Measurements from ENCODE around the gene PRR35. TPM values are rescaled to one million over a fixed set of nuclear protein-coding genes. Genes with fewer than 3 reads are reported as not detected.

PRR35 gene
- total and polyA plus RNA-seq, 3 donors from 2014 or later = 1.7 to 7.2 (median 5.0) TPM

- 58 to 71% methylated on average over 9 to 21 of the region's 22 CpGs for WGBS, 2 donors
- Histone ChIP-seq H3K36me3 (ENCODE audit: low read depth, missing control alignments) (no peaks in the 10 kb centered on the region), H3K4me1 (peaks cover 12% of the 10 kb centered on the region), H3K27me3 (no peaks in the 10 kb centered on the region), H3K9me3 (no peaks in the 10 kb centered on the region), H3K27ac (no peak overlapping the region), H3K4me3 (no peak overlapping the region)
- TF ChIP-seq, protein P1, sequence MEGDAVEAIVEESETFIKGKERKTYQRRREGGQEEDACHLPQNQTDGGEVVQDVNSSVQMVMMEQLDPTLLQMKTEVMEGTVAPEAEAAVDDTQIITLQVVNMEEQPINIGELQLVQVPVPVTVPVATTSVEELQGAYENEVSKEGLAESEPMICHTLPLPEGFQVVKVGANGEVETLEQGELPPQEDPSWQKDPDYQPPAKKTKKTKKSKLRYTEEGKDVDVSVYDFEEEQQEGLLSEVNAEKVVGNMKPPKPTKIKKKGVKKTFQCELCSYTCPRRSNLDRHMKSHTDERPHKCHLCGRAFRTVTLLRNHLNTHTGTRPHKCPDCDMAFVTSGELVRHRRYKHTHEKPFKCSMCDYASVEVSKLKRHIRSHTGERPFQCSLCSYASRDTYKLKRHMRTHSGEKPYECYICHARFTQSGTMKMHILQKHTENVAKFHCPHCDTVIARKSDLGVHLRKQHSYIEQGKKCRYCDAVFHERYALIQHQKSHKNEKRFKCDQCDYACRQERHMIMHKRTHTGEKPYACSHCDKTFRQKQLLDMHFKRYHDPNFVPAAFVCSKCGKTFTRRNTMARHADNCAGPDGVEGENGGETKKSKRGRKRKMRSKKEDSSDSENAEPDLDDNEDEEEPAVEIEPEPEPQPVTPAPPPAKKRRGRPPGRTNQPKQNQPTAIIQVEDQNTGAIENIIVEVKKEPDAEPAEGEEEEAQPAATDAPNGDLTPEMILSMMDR (IDR thresholded peaks at IDR 0.05) = no peak
- TF ChIP-seq POLR2A (IDR thresholded peaks at IDR 0.05) = no peak
- DNase-seq = no peak
- intact Hi-C loops (cut with DNase I; ENCODE audit: low total_unique reads) = no loop called here
These were observed 1.7 kb upstream of the PRR35 start for GRCh38 chr16:558298-559020.

GRCh38 chr16:559021-559380, 1.2 kb upstream of the PRR35 start:
- Histone ChIP-seq H3K9me3 (no peaks in the 10 kb centered on the region), H3K4me3 (peak overlapping the region in 1 of 2 donors; percentile 29), H3K27ac (no peak overlapping the region), H3K4me1 (peaks cover 12% of the 10 kb centered on the region), H3K36me3 (ENCODE audit: low read depth, missing control alignments) (no peaks in the 10 kb centered on the region), H3K27me3 (no peaks in the 10 kb centered on the region)
- DNase-seq = no peak
- TF ChIP-seq POLR2A (IDR thresholded peaks at IDR 0.05) = no peak
- TF ChIP-seq, protein P1 (IDR thresholded peaks at IDR 0.05) = no peak
- intact Hi-C loops (cut with DNase I; ENCODE audit: low total_unique reads) = no loop called here
- WGBS, 2 donors = 62% methylated on average over 15 of the region's 15 CpGs; no CpG with 5 or more reads in 1 of the 2 donors

DNA sequence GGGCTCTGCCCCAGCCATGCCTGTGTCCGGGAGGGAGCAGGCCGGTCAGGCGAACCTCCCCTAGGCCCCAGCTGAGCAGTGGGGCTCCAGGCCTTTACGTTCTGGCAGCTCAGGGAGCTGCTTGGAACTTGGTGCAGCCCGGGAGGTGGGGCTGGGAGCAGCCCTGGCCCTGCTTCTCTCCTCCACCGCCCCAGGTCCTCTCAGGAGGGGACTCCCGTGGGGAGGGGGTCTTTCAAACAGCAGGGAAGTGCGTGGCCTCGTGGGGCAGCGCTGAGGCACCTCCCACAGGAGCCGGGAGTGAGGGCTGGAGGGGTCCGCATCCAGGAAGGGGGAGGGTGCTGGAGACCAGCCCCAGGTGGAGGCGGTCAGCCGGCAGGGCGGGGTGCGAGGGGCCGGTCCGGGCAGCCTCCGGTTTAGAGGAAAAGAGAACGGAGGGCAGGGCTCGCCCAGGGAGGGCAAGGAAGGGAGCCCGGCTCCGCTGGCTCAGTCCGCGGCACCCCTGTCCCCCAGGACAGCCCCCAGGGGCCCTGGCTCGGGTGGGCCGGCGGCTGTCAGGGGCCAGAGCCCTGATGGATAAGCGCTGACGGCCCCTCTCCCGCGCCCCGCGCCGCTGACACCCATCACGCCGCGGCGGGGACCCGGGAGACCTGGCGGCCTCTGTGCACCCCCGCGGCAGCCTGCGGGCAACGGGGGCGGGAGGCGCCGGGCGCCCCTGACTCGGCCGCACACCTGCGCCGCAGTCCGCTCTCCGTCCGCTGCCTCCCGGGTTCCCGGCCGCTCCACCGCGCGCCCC, 587 bp upstream of the PRR35 start:
- WGBS, 2 donors = 6 to 10% methylated on average over 9 to 24 of the region's 62 CpGs

DNA sequence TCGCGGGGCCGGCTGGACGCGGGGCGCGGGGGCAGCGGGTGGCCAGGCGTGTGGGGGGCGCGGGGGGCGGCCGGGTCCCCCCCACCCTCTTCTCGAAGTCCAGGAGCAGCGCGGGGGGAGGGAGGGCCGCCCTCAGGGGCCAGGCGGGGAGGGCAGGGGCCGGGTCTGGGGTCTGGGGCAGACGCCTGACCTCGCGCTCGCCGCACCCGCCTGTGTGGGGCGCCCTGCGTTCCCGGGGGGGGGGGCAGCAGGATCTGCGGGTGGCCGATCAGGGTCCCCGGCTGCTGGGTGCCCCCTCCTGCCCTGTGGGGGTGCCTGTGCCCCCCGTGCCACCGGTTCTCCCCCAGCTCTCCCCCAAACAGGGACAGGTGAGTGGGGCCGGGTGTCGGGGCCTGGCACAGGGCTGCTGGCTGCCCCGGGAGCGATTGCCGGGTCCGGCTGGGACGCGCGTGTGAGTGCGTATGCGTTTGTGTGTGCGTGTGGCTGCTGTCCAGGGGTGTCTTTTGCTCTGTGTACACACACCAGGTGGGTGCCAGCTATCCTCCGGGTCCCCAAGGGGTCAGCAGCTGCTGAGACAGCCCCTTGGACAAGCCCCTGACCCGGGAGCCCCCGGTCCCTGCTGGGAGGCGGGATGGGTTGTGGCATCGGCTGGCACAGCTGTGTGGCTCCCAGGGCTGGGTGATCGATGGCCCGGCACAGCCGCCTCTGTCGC, 663 bp downstream of the PRR35 start:
- WGBS, 2 donors = 30% methylated on average over 35 of the region's 54 CpGs; no CpG with 5 or more reads in 1 of the 2 donors

More for the DNA sequence above, 587 bp upstream of the PRR35 start:
- DNase-seq = no peak
- H3K9me3 ChIP-seq = no peaks in the 10 kb centered on the region
- peaks cover 12% of the 10 kb centered on the region for H3K4me1 ChIP-seq
- no peak overlapping the region for H3K27ac ChIP-seq
- no peaks in the 10 kb centered on the region for H3K27me3 ChIP-seq
- no peak for TF ChIP-seq POLR2A (IDR thresholded peaks at IDR 0.05)
- TF ChIP-seq, protein P1 (IDR thresholded peaks at IDR 0.05) = no peak
- peak overlapping the region in 1 of 2 donors; percentile 29 for H3K4me3 ChIP-seq
- intact Hi-C loops (cut with DNase I; ENCODE audit: low total_unique reads) = no loop called here
- no peaks in the 10 kb centered on the region for H3K36me3 ChIP-seq (ENCODE audit: low read depth, missing control alignments)

More for the DNA sequence above, 663 bp downstream of the PRR35 start:
- H3K27me3 ChIP-seq = no peaks in the 10 kb centered on the region
- no peak overlapping the region for H3K27ac ChIP-seq
- DNase-seq = no peak
- H3K9me3 ChIP-seq = no peaks in the 10 kb centered on the region
- TF ChIP-seq POLR2A (IDR thresholded peaks at IDR 0.05) = no peak
- TF ChIP-seq, protein P1 (IDR thresholded peaks at IDR 0.05) = no peak
- H3K36me3 ChIP-seq (ENCODE audit: low read depth, missing control alignments) = no peaks in the 10 kb centered on the region
- peaks cover 23% of the 10 kb centered on the region for H3K4me1 ChIP-seq
- H3K4me3 ChIP-seq = no peak overlapping the region
- intact Hi-C loops (cut with DNase I; ENCODE audit: low total_unique reads) = no loop called here
